ENCODE data around the gene ATM.

The ATM gene

GRCh38 chr11:108289699-108290098 is 66.8 kb downstream of the ATM start:
- Histone ChIP-seq H3K4me3 (ENCODE audit: low read depth in 1 of 2, low read length in 2 of 2) (no peak overlapping the region), H3K9ac (ENCODE audit: low read depth, low read length) (no peak overlapping the region), H4K20me1 (ENCODE audit: insufficient read depth, low read length) (no peaks in the 10 kb centered on the region), H3K79me2 (ENCODE audit: insufficient read depth, low read length) (no peaks in the 10 kb centered on the region), H3K4me2 (ENCODE audit: insufficient read depth, low read length) (no peak overlapping the region), H2AFZ (ENCODE audit: low read depth, low read length) (no peak overlapping the region), H3K36me3 (ENCODE audit: insufficient read depth, low read length) (peaks cover 66% of the 10 kb centered on the region), H3K9me3 (ENCODE audit: insufficient read depth, low read length, severe bottlenecking) (no peaks in the 10 kb centered on the region), H3K27me3 (ENCODE audit: insufficient read depth, low read length, poor library complexity) (no peaks in the 10 kb centered on the region), H3K4me1 (ENCODE audit: insufficient read depth, low read length) (no peaks in the 10 kb centered on the region), H3K27ac (ENCODE audit: low read length) (no peak overlapping the region)
- no peak for ATAC-seq (ENCODE audit: insufficient read depth, low read depth)
- TF ChIP-seq, protein P1, sequence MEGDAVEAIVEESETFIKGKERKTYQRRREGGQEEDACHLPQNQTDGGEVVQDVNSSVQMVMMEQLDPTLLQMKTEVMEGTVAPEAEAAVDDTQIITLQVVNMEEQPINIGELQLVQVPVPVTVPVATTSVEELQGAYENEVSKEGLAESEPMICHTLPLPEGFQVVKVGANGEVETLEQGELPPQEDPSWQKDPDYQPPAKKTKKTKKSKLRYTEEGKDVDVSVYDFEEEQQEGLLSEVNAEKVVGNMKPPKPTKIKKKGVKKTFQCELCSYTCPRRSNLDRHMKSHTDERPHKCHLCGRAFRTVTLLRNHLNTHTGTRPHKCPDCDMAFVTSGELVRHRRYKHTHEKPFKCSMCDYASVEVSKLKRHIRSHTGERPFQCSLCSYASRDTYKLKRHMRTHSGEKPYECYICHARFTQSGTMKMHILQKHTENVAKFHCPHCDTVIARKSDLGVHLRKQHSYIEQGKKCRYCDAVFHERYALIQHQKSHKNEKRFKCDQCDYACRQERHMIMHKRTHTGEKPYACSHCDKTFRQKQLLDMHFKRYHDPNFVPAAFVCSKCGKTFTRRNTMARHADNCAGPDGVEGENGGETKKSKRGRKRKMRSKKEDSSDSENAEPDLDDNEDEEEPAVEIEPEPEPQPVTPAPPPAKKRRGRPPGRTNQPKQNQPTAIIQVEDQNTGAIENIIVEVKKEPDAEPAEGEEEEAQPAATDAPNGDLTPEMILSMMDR (IDR thresholded peaks at IDR 0.05; ENCODE audit: borderline replicate concordance, extremely low read depth, low read length, poor library complexity, severe bottlenecking), result no peak
- TF ChIP-seq EZH2 (IDR thresholded peaks at IDR 0.05; ENCODE audit: borderline replicate concordance, low read depth, low read length, severe bottlenecking), result no peak
- no peak for DNase-seq

GRCh38 chr11:108293229-108293628 is 70.4 kb downstream of the ATM start:
- no peak overlapping the region for H2AFZ ChIP-seq (ENCODE audit: low read depth, low read length)
- no peak overlapping the region for H3K27ac ChIP-seq (ENCODE audit: low read length)
- ATAC-seq (ENCODE audit: insufficient read depth, low read depth) (no peak), DNase-seq (no peak)
- H3K4me1 ChIP-seq (ENCODE audit: insufficient read depth, low read length), result no peaks in the 10 kb centered on the region
- no peaks in the 10 kb centered on the region for H4K20me1 ChIP-seq (ENCODE audit: insufficient read depth, low read length)
- peaks cover 69% of the 10 kb centered on the region for H3K36me3 ChIP-seq (ENCODE audit: insufficient read depth, low read length)
- no peaks in the 10 kb centered on the region for H3K79me2 ChIP-seq (ENCODE audit: insufficient read depth, low read length)
- H3K9ac ChIP-seq (ENCODE audit: low read depth, low read length), result no peak overlapping the region
- H3K9me3 ChIP-seq (ENCODE audit: insufficient read depth, low read length, severe bottlenecking), result no peaks in the 10 kb centered on the region
- H3K27me3 ChIP-seq (ENCODE audit: insufficient read depth, low read length, poor library complexity), result no peaks in the 10 kb centered on the region
- no peak overlapping the region for H3K4me2 ChIP-seq (ENCODE audit: insufficient read depth, low read length)
- H3K4me3 ChIP-seq (ENCODE audit: low read depth in 1 of 2, low read length in 2 of 2), result no peak overlapping the region
- TF ChIP-seq, protein P1 (IDR thresholded peaks at IDR 0.05; ENCODE audit: borderline replicate concordance, extremely low read depth, low read length, poor library complexity, severe bottlenecking), result no peak
- TF ChIP-seq EZH2 (IDR thresholded peaks at IDR 0.05; ENCODE audit: borderline replicate concordance, low read depth, low read length, severe bottlenecking), result no peak

GRCh38 chr11:108302121-108302785 is 79.4 kb downstream of the ATM start:
- H3K4me1 ChIP-seq (ENCODE audit: insufficient read depth, low read length), result no peaks in the 10 kb centered on the region
- H3K4me2 ChIP-seq (ENCODE audit: insufficient read depth, low read length), result no peak overlapping the region
- no peaks in the 10 kb centered on the region for H3K9me3 ChIP-seq (ENCODE audit: insufficient read depth, low read length, severe bottlenecking)
- DNase-seq (no peak), ATAC-seq (ENCODE audit: insufficient read depth, low read depth) (no peak)
- H3K36me3 ChIP-seq (ENCODE audit: insufficient read depth, low read length), result peaks cover 88% of the 10 kb centered on the region
- no peak overlapping the region for H3K4me3 ChIP-seq (ENCODE audit: low read depth in 1 of 2, low read length in 2 of 2)
- no peak overlapping the region for H2AFZ ChIP-seq (ENCODE audit: low read depth, low read length)
- no peak overlapping the region for H3K27ac ChIP-seq (ENCODE audit: low read length)
- no peaks in the 10 kb centered on the region for H4K20me1 ChIP-seq (ENCODE audit: insufficient read depth, low read length)
- no peaks in the 10 kb centered on the region for H3K27me3 ChIP-seq (ENCODE audit: insufficient read depth, low read length, poor library complexity)
- no peaks in the 10 kb centered on the region for H3K79me2 ChIP-seq (ENCODE audit: insufficient read depth, low read length)
- H3K9ac ChIP-seq (ENCODE audit: low read depth, low read length), result no peak overlapping the region
- no peak for TF ChIP-seq EZH2 (IDR thresholded peaks at IDR 0.05; ENCODE audit: borderline replicate concordance, low read depth, low read length, severe bottlenecking)
- TF ChIP-seq, protein P1 (IDR thresholded peaks at IDR 0.05; ENCODE audit: borderline replicate concordance, extremely low read depth, low read length, poor library complexity, severe bottlenecking), result no peak

All from DND-41 (cell line).